ENCODE results near the gene SREBF2. TPM values are rescaled to one million over a fixed set of nuclear protein-coding genes. Genes with fewer than 3 reads are reported as not detected.

Gene SREBF2
- 84.0 and 103 TPM in 2 replicates for total RNA-seq

DNA sequence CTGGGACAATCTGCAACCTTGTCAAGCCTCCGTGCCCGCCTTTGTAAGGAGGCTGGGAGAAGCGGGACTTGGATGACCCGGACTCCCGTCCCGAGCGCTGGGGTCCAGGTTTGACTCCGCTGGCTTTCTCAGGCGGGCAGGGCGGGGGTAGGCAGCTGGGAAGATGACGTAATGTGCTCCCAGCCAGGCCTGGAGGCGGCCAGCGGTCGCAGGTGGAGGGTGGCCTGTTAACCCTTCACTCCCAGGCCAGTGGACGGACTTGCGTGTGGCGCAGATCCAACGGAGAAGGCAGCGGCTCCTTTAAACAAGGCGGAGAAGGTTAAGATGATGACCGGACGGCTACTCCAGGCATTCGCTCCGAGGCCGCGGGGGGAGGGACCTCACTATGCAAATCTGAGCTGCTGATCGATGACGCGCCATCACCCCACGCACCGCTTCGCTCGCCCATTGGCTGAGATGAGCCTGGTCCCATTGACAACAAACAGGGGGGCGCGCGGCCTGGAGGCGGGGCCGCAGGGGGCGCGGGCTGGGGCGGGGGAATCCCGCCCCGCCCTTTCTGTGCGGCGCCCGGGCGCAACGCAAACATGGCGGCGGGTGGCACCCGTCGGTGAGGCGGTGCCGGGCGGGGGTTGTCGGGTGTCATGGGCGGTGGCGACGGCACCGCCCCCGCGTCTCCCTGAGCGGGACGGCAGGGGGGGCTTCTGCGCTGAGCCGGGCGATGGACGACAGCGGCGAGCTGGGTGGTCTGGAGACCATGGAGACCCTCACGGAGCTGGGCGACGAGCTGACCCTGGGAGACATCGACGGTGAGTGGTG lies at the start of gene SREBF2:
SREBF2 (plus strand) TSS at position 553 of the 816 bp plus-strand sequence; CDS start at position 719, 166 bp downstream.

DNA sequence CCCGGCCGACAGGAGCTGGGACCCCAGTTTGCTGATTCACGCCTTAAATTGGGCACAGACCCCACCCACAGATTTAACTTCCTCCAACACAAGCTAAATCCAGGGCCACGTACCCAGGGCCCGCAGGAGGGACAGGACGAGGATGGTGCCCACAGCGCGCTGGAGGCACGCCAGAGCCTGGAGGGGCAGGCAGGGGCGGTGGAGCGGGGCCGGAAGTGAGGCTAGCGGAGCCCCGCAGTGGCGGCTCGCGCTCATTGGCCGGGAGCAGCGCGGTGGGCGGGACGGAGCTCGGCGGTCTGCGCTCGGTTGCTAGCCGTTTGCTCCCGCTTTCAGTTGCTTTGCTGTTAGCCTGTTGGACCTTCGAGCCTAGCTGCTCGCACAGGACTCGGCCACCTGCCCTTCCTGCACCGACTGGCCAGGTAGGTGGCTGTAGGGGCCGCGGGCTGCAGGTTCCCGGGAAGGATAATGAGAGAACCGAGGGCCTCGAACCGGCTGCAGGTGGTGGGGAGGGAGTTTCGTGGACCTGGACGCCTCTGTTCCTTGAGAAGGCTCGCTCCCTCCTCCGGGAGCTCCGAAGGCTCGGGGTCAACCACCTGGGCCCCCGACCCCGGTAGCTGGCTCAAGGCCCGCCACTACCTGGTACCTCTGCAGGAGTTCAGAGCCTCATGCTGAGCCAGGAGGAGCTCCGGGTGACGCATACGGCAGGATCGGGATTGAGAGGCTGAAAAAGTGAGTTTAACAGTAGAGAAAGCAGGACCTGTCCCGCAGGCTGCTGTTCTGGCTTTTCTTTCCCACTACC lies 32.4 kb upstream of the SREBF2 start, which contains the start of gene CCDC134:
CCDC134 (plus strand) TSS at position 332 of the 799 bp plus-strand sequence. CDS start 8,212 bp downstream, outside the sequence.

DNA sequence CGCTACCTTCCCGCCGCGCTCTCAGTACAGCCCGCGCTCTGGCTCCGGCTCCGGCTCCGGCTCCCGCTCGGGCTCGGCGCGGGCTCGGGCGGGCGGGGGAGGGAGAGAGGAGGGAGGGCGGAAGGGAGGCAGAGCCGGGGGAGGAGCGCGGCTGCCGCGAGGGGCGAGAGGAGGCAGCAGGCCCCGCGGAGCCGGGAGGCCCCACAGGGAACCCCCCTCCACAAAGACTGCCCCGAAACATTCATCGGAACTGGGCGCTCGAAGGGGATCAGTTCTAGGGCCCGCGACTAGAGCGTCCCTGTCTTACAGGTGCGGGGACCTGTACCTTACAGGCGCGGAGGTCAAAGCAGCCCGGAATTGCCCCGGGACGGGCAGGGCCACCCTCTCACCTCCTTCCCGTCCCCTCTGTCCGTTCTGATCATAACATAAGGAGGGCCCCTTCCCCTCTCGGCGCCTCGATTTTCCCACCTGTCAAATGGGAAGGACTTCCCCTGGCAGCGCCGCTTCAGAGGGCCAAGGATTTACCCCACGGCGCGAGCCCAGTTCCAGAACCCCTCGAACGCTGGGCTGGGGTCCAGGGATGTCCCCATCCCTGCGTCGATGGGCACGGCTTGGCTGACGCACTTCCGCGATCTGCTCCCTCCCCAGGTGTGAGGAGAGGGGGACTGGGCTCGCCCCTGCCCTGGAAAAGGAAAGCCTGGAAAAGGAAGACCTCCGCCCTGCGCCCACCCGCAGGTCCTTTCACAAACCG lies 82.3 kb downstream of the SREBF2 start, which contains the start of gene SHISA8:
SHISA8 (minus strand) TSS at position 40 of the 751 bp plus-strand sequence. CDS start 407 bp downstream, outside the sequence.

DNA sequence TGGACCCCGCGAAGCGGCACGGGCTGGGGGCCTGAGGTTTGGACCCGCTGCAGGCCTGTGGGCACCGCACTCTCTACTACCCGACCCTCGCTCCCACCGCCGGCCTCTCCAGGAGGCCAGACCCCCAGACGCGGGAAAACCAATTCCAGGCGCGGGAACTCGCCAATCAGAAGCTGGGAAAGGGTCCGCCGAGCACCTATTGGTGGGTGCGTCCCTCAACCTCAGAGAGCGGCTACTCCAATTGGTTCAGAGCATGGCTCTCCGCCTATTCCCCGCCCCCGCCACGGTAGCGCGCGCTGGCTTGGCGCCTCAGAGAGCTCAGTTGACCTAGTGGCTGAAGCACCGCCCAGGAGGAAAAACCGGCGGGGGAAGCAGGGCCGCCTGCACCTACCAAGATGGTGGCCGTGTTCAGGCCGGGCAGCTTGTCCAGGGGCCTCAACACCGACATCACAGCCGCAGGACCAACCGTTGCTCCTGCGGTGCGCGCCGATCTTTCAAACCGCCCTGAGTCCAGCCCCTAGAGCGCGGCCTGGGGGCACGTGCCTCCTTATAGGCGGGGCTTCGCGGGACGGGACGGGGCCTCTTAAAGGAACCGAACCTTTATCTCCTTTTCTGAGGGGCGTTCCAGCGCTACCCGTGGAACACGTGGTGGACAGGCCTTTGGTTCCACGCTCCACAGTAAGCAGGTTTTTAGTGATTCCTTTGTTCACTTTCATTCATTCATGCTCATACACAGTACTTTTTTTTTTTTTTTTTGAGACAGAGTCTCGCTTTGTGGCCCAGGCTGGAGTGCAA lies 113.9 kb downstream of the SREBF2 start, which contains the start of gene CENPM:
CENPM (minus strand) TSS at position 524 of the 795 bp plus-strand sequence; CDS start at position 448, 76 bp downstream.

DNA sequence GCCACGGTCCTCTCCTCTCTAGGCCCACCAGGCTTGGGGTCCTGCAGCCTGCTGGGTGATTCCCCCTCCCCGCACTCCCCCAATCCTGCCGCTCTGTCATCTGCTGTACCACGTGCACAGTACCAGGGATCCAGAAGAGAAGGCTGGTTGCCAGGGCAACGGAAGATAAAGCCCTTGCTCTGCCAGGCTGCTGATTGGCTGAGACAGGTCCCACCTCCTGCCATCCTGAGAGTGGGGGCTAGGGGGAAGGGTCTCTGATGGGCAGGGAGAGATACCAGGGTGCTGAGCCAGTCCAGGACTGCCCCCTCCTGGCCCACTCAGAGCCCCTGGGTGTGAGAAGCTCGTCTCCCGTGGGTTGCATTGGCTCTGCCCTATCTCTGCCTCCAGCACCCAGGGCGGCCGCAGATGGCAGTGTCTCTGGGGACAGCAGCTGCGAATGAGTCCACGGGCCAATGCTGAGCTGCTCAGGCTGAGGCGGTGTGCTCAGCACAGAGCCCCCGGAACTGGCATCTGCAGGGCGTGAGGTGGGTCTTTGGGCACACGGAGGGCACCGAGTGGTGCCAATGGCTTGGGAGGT lies 119.1 kb downstream of the SREBF2 start, which contains the start of gene SMIM45:
SMIM45 (plus strand) TSS at position 253 of the 577 bp plus-strand sequence.

Other genes with a start within 250 kb of the SREBF2 start
- 48.1 and 48.8 TPM in 2 replicates for gene PMM1, start 243.3 kb upstream of the SREBF2 start, total RNA-seq
- gene DESI1, start 212.1 kb upstream of the SREBF2 start, total RNA-seq, result 25.2 and 94.4 TPM in 2 replicates
- 371 and 399 TPM in 2 replicates for gene XRCC6, start 211.8 kb upstream of the SREBF2 start, total RNA-seq
- 139 and 154 TPM in 2 replicates for gene SNU13, start 144.2 kb upstream of the SREBF2 start, total RNA-seq
- not detected in 2 replicates for gene MEI1, start 133.6 kb upstream of the SREBF2 start, total RNA-seq
- gene CCDC134, start 32.4 kb upstream of the SREBF2 start, total RNA-seq, result 8.5 and 12.6 TPM in 2 replicates
- not detected in 2 replicates for gene SHISA8, start 82.0 kb downstream of the SREBF2 start, total RNA-seq
- gene TNFRSF13C, start 93.7 kb downstream of the SREBF2 start, total RNA-seq, result 0.09 and 0.14 TPM in 2 replicates
- 28.6 and 41.3 TPM in 2 replicates for gene CENPM, start 114.0 kb downstream of the SREBF2 start, total RNA-seq
- 0.14 TPM in 1 of 2 replicates, not detected in the other for gene SEPTIN3, start 136.3 kb downstream of the SREBF2 start, total RNA-seq
- gene WBP2NL, start 165.7 kb downstream of the SREBF2 start, total RNA-seq, result under 0.01 TPM in 1 of 2 replicates, not detected in the other
- gene NAGA, start 237.7 kb downstream of the SREBF2 start, total RNA-seq, result 30.2 and 32.7 TPM in 2 replicates
- 1.7 and 4.7 TPM in 2 replicates for gene PHETA2, start 241.1 kb downstream of the SREBF2 start, total RNA-seq
- gene SMDT1, start 246.6 kb downstream of the SREBF2 start, total RNA-seq, result 1.9 and 4.7 TPM in 2 replicates

Measured in airway epithelial cell (primary cell).